ENCODE measurements around the gene FHL1.

GRCh38 chrX:136126872-136127406 is 20.4 kb upstream of the FHL1 start:
- TF ChIP-seq, protein P1, sequence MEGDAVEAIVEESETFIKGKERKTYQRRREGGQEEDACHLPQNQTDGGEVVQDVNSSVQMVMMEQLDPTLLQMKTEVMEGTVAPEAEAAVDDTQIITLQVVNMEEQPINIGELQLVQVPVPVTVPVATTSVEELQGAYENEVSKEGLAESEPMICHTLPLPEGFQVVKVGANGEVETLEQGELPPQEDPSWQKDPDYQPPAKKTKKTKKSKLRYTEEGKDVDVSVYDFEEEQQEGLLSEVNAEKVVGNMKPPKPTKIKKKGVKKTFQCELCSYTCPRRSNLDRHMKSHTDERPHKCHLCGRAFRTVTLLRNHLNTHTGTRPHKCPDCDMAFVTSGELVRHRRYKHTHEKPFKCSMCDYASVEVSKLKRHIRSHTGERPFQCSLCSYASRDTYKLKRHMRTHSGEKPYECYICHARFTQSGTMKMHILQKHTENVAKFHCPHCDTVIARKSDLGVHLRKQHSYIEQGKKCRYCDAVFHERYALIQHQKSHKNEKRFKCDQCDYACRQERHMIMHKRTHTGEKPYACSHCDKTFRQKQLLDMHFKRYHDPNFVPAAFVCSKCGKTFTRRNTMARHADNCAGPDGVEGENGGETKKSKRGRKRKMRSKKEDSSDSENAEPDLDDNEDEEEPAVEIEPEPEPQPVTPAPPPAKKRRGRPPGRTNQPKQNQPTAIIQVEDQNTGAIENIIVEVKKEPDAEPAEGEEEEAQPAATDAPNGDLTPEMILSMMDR (IDR thresholded peaks at IDR 0.05) = no peak
- TF ChIP-seq POLR2A (IDR thresholded peaks at IDR 0.05) = no peak

Data from thyroid gland (tissue), 4 donors.